Panc1 (cell line): Measurements from ENCODE around the gene GYPA.
"Not testable (repeated sequence)": the region's sequence is repeated elsewhere in the genome, so short reads cannot be mapped to it uniquely, and the experiment has no call there.

Source experiments
- POLR2AphosphoS5 ChIP-seq: IDR thresholded peaks from 2 replicates; pipeline ENCODE4 v1.6.1; 2012; ENCODE audit warnings: mild to moderate bottlenecking, low read depth, low read length, moderate library complexity
- TCF7L2 ChIP-seq: IDR thresholded peaks from 2 replicates; pipeline ENCODE4 v1.6.1; 2011; ENCODE audit warnings: mild to moderate bottlenecking, low read depth, low read length, inconsistent platforms
- TF ChIP-seq, protein P1 (sequence below), 2 experiments: IDR thresholded peaks; 2 replicates each; pipeline ENCODE4 v1.6.1; 2011 to 2012; ENCODE audit warnings: low read depth in 2 of 2, control low read depth in 1 of 2, low read length in 1 of 2, mild to moderate bottlenecking in 1 of 2, moderate library complexity in 1 of 2; ENCODE audit not compliant: insufficient read depth in 1 of 2
- TF ChIP-seq, protein P2 (sequence below): fragments of 450-650 bp; IDR thresholded peaks from 2 replicates; pipeline ENCODE4 v1.5.1; 2017; ENCODE audit warnings: mild to moderate bottlenecking

DNA sequence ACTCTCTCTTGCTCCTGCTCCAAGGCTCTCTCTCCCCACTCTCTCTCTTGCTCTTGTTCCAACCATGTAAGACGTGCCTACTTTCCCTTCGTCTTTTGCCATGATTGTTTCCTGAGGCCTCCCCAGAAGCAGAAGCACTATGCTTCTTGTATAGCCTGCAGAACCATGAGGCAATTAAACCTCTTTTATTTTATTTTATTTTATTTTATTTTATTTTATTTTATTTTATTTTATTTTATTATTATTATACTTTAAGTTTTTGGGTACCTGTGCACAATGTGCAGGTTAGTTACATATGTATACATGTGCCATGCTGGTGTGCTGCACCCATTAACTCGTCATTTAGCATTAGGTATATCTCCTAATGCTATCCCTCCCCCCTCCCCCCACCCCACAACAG, 17.2 kb downstream of the GYPA start:
- not testable (repeated sequence) for TF ChIP-seq TCF7L2, POLR2AphosphoS5
- TF ChIP-seq, protein P1, sequence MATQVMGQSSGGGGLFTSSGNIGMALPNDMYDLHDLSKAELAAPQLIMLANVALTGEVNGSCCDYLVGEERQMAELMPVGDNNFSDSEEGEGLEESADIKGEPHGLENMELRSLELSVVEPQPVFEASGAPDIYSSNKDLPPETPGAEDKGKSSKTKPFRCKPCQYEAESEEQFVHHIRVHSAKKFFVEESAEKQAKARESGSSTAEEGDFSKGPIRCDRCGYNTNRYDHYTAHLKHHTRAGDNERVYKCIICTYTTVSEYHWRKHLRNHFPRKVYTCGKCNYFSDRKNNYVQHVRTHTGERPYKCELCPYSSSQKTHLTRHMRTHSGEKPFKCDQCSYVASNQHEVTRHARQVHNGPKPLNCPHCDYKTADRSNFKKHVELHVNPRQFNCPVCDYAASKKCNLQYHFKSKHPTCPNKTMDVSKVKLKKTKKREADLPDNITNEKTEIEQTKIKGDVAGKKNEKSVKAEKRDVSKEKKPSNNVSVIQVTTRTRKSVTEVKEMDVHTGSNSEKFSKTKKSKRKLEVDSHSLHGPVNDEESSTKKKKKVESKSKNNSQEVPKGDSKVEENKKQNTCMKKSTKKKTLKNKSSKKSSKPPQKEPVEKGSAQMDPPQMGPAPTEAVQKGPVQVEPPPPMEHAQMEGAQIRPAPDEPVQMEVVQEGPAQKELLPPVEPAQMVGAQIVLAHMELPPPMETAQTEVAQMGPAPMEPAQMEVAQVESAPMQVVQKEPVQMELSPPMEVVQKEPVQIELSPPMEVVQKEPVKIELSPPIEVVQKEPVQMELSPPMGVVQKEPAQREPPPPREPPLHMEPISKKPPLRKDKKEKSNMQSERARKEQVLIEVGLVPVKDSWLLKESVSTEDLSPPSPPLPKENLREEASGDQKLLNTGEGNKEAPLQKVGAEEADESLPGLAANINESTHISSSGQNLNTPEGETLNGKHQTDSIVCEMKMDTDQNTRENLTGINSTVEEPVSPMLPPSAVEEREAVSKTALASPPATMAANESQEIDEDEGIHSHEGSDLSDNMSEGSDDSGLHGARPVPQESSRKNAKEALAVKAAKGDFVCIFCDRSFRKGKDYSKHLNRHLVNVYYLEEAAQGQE (IDR thresholded peaks at IDR 0.05; ENCODE audit: insufficient read depth in 1 of 2, low read depth in 2 of 2, low read length in 1 of 2) = not testable (repeated sequence)
- TF ChIP-seq, protein P2, sequence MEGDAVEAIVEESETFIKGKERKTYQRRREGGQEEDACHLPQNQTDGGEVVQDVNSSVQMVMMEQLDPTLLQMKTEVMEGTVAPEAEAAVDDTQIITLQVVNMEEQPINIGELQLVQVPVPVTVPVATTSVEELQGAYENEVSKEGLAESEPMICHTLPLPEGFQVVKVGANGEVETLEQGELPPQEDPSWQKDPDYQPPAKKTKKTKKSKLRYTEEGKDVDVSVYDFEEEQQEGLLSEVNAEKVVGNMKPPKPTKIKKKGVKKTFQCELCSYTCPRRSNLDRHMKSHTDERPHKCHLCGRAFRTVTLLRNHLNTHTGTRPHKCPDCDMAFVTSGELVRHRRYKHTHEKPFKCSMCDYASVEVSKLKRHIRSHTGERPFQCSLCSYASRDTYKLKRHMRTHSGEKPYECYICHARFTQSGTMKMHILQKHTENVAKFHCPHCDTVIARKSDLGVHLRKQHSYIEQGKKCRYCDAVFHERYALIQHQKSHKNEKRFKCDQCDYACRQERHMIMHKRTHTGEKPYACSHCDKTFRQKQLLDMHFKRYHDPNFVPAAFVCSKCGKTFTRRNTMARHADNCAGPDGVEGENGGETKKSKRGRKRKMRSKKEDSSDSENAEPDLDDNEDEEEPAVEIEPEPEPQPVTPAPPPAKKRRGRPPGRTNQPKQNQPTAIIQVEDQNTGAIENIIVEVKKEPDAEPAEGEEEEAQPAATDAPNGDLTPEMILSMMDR = not testable (repeated sequence)
